Heart left ventricle (tissue), 16 donors: ENCODE data around the gene FOXJ1. TPM values are rescaled to one million over a fixed set of nuclear protein-coding genes. Genes with fewer than 3 reads are reported as not detected.
A peak's percentile ranks its signal among the peaks of the same experiment; 100 is the strongest.

Source experiments
- ATAC-seq, 4 donors: fragments of 200-7000 bp; cut with Tn5 transposase; one replicate each; pipeline ENCODE4 v1.9.1; 2020 to 2022; ENCODE audit warnings: moderate library complexity in 4 of 4, mild to moderate bottlenecking in 3 of 4, moderate number of reproducible peaks in 1 of 4
- DNase-seq, 5 donors: peaks; one replicate each; pipeline ENCODE4 v3.0.0-alpha.2; 2020
- H3K27ac ChIP-seq, 12 donors: fragments of 200-600 bp; sonication (generic) in 4 of 12; one replicate each; pipeline versions ENCODE4 v1.5.0 to v1.8.0; 2016 to 2022; ENCODE audit warnings: mild to moderate bottlenecking in 2 of 12
- H3K27me3 ChIP-seq, 9 donors: fragments of 200-600 bp; sonication (generic) in 2 of 9; one replicate each; pipeline versions ENCODE4 v1.5.1 to v1.8.0; 2016 to 2022; ENCODE audit warnings: mild to moderate bottlenecking in 3 of 9
- H3K36me3 ChIP-seq, 9 donors: fragments of 200-600 bp; sonication (generic) in 2 of 9; one replicate each; pipeline versions ENCODE4 v1.5.0 to v1.8.0; 2018 to 2022; ENCODE audit warnings: mild to moderate bottlenecking in 2 of 9
- H3K4me1 ChIP-seq, 12 donors: fragments of 200-600 bp; sonication (generic) in 4 of 12; one replicate each; pipeline versions ENCODE4 v1.5.0 to v1.8.0; 2016 to 2022; ENCODE audit warnings: mild to moderate bottlenecking in 3 of 12
- H3K4me3 ChIP-seq, 12 donors: fragments of 200-600 bp; sonication (generic) in 4 of 12; one replicate each; pipeline versions ENCODE4 v1.5.0 to v1.8.0; 2017 to 2022; ENCODE audit warnings: mild to moderate bottlenecking in 9 of 12, moderate library complexity in 4 of 12
- H3K9me3 ChIP-seq, 12 donors: fragments of 200-600 bp; sonication (generic) in 4 of 12; one replicate each; pipeline versions ENCODE4 v1.5.0 to v1.8.0; 2016 to 2022; ENCODE audit warnings: mild to moderate bottlenecking in 1 of 12
- POLR2A ChIP-seq, 2 donors: fragments of 450-650 bp; IDR thresholded peaks; one replicate each; pipeline ENCODE4 v1.6.1; 2017; ENCODE audit warnings: antibody characterized with exemption in 2 of 2, mild to moderate bottlenecking in 2 of 2, moderate library complexity in 2 of 2
- WGBS, 4 donors: extraction: QIAGEN DNeasy Blood & Tissue Kit in 2 of 4; methylation state at CpG; one replicate each; pipeline versions ENCODE4 v1.1.5 to v1.1.7; 2013 to 2018; 5-methylcytosine and 5-hydroxymethylcytosine counted together
- intact Hi-C, 10 donors: fragments of 100-400 bp; cut with DNase I; formaldehyde crosslinking; loops; one replicate each; pipeline versions ENCODE4 v1.11.1 to v1.14.2; 2022
- polyA plus RNA-seq, 2 donors: library from polyadenylated mRNA; stranded (reverse); fragments of 200-250 nt; gene quantifications; one replicate each; pipeline ENCODE4 v1.2.3, GENCODE V29; 2013
- total RNA-seq, 9 donors: library from RNA; depleted of rRNA in 2 of 9; stranded (reverse); fragments of >200 nt in 2 of 9; fragmentation: NEBNext Ultra II Directional in 3 of 9; extraction: Animal tissue kit (Norgen Biotek cat#: 25700) in 3 of 9; gene quantifications; one replicate each; pipeline versions ENCODE4 v1.1.0 to v1.2.4, GENCODE V29; 2016 to 2023
- TF ChIP-seq, protein P1 (sequence below), 12 donors: fragments of 200-600 bp; sonication (generic) in 4 of 12; IDR thresholded peaks; one replicate each; pipeline versions ENCODE4 v1.5.0 to v1.8.0; 2018 to 2022; ENCODE audit warnings: antibody characterized with exemption in 12 of 12, mild to moderate bottlenecking in 5 of 12
- donor health status: ischemic (EF 13 %, LVEDD 7.1; RV severe dilation, severe dysfunction).
- donor health status: healthy with polysubstance abuse.
- donor health status: DM: no; HTN: yes; CAD: no.
- donor health status: DM: no; HTN: no; CAD: no.
- donor health status: ischemic (EF 25% LVEDD 6.9; RV normal size, moderate dysfunction).
- donor health status: ischemic (EF 25% LVEDD 5.7; RV mildly dilated, moderate dysfunction).
- donor health status: healthy.
- donor health status: DM: yes; HTN: yes; CAD: no.
- donor health status: ischemic (EF 35%, LVEDD 5.7; RV mildly dilated, moderate dysfunction).
- donor health status: nonischemic (EF 11% LVEDD 7.7; RV severe dilation, severe dysfunction).
- donor health status: DM: yes; HTN: yes; CAD: no.
- donor health status: PGD.
- donor health status: ischemic (EF 29% LVEDD 5.4; RV normal size, mild dysfunction).
- donor health status: nonischemic (EF 23%, LVEDD 6.1; RV moderate dilation, normal function).

The FOXJ1 gene
- total and polyA plus RNA-seq, 11 donors: not detected

DNA sequence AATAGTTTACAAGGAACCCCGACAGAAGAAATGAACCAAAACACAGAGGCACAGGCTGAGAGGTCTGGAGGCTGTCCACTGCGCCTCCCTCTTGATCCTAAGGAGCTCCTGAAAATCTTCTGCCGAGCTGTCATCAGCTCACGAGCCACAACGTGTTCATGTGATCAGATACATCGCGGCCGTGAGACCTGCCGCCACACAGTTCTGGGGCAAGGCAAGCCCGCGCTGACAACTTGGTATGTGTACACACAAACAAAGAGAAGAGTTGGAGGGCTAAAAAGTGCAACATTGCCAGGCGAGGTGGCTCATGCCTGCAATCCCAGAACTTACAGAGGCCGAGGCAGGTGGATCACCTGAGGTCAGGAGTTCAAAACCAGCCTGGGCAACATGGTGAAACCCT is 45.1 kb downstream of the FOXJ1 start:
- no peak overlapping the region for H3K27ac ChIP-seq
- no peaks in the 10 kb centered on the region for H3K27me3 ChIP-seq
- peaks cover 0 to 100% (median 92%) of the 10 kb centered on the region in 9 donors for H3K36me3 ChIP-seq
- intact Hi-C loops: no loop called here
- peak in 1 of 5 donors; percentile 3 for DNase-seq
- 80 to 88% (median 83%) methylated on average over 13 of the region's 13 CpGs for WGBS, 4 donors
- no peak overlapping the region for H3K4me3 ChIP-seq
- H3K4me1 ChIP-seq: no peaks in the 10 kb centered on the region
- no peaks in the 10 kb centered on the region for H3K9me3 ChIP-seq
- TF ChIP-seq, protein P1, sequence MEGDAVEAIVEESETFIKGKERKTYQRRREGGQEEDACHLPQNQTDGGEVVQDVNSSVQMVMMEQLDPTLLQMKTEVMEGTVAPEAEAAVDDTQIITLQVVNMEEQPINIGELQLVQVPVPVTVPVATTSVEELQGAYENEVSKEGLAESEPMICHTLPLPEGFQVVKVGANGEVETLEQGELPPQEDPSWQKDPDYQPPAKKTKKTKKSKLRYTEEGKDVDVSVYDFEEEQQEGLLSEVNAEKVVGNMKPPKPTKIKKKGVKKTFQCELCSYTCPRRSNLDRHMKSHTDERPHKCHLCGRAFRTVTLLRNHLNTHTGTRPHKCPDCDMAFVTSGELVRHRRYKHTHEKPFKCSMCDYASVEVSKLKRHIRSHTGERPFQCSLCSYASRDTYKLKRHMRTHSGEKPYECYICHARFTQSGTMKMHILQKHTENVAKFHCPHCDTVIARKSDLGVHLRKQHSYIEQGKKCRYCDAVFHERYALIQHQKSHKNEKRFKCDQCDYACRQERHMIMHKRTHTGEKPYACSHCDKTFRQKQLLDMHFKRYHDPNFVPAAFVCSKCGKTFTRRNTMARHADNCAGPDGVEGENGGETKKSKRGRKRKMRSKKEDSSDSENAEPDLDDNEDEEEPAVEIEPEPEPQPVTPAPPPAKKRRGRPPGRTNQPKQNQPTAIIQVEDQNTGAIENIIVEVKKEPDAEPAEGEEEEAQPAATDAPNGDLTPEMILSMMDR (IDR thresholded peaks at IDR 0.05): no peak
- TF ChIP-seq POLR2A (IDR thresholded peaks at IDR 0.05): no peak
- no peak for ATAC-seq

DNA sequence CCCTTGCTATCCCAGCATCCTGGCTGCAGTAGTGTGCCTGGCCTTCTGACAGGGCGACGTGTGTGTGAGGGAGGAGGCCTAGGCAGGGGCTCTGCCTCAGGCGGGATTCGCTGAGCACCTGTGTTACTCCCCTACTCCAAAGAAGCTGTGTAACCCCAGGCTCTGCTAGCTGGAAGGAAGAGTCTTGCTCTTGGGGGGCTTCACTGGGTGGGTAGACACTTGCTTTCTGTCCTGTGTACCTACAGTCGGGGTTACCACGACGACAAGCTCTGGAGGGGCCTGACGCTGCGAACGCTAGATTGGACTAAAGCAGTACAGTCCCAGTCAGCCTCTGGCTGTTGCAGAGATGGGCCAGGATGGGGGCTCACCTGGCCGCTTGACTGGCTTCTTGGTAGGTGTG is 47.0 kb downstream of the FOXJ1 start:
- Histone ChIP-seq H3K27me3 (no peaks in the 10 kb centered on the region), H3K9me3 (no peaks in the 10 kb centered on the region), H3K4me3 (no peak overlapping the region), H3K36me3 (peaks cover 0 to 100% (median 91%) of the 10 kb centered on the region in 9 donors), H3K27ac (no peak overlapping the region), H3K4me1 (peaks cover 0 to 7% (median 0%) of the 10 kb centered on the region in 12 donors)
- DNase-seq: no peak
- intact Hi-C loops: no loop called here
- WGBS, 4 donors: 86 to 94% (median 87%) methylated on average over 10 to 11 of the region's 11 CpGs
- no peak for ATAC-seq
- TF ChIP-seq, protein P1 (IDR thresholded peaks at IDR 0.05): no peak
- TF ChIP-seq POLR2A (IDR thresholded peaks at IDR 0.05): no peak

DNA sequence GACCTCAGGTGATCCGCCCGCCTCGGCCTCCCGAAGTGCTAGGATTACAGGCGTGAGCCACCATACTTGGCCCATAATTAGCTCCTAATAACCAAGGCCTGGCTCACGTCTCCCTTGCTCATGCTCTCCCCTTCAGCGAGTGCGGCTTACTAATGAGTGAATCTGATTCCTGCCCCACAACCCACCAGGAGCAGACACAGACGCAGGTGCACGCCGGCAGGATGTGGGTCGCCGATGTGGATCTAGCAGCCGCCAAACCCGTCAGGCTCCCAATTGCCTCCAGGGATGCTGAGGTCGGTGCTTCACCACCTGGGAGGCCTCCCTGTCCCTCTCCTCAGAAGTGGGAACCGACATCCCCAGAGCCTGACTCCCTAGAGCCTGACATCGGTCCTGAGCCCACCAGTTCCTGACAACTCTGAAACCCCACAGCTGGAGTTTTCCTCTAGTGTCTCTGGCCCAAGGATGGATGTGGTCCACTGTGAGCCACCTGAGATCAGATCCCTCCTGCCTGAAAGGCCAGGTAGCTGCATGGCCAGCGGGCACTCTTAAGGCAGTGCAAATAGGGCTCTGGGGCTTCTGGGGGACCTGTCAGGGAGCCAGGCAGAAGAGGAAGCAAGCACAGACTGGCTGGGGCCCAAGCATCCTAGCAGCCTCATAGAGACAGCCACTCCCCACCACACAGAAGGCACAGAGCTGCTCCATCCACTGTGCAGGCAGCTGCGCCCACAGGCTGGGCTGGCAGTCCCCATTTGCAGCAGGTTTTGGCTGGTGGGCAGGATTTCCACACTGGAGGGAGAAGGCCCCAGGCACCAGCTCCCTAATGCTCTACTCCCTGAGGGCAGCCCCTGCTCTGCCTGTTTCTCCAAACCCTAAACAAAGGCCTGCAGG is 48.3 kb downstream of the FOXJ1 start:
- ATAC-seq: no peak
- H3K9me3 ChIP-seq: no peaks in the 10 kb centered on the region
- no peak overlapping the region for H3K4me3 ChIP-seq
- H3K4me1 ChIP-seq: peaks cover 0 to 7% (median 0%) of the 10 kb centered on the region in 12 donors
- DNase-seq: no peak
- H3K27ac ChIP-seq: no peak overlapping the region
- TF ChIP-seq, protein P1 (IDR thresholded peaks at IDR 0.05): no peak
- TF ChIP-seq POLR2A (IDR thresholded peaks at IDR 0.05): no peak
- peaks cover 0 to 100% (median 90%) of the 10 kb centered on the region in 9 donors for H3K36me3 ChIP-seq
- intact Hi-C loops: no loop called here
- WGBS, 4 donors: 94 to 95% (median 94%) methylated on average over 13 to 20 of the region's 20 CpGs
- H3K27me3 ChIP-seq: no peaks in the 10 kb centered on the region

DNA sequence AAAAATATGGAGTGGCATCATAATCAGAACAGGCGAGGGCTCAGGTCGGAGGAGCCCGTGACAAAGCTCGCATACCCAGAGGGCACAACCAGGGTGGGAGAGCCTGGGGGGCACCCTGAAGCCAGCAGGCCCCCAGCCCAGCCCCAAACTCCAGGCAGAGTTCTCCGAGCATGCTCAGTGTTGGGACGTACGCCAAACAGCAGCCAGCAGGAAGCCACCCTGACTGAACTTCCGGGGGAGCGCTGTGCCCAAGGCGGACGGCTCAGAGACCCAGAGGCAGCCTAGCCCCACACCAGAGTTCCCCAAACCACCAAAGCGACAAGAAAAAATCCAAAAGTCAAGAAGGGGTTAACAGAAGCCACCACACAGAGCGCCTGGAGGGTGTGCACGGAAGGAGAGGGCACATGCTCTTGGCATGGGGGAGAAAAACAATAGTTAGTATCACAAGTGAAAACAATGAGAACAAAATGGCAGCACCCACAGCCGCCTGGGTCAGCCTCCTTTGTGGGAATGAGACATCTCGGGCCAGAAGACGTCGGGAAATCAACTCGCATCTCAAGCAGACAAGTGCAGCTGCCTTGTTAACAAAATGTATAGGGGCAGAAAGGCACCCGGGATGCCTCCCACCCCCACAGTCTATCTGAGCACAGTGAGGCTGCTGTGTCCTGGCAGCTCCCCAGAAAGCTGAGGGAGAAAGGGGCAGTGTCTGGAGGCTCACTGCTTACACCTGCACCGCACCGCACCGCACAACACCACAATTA is 49.3 kb downstream of the FOXJ1 start:
- 65 to 76% (median 75%) methylated on average over 21 to 23 of the region's 23 CpGs for WGBS, 4 donors
- H3K9me3 ChIP-seq: no peaks in the 10 kb centered on the region

More for the DNA sequence above, 49.3 kb downstream of the FOXJ1 start:
- Histone ChIP-seq H3K4me3 (no peak overlapping the region), H3K4me1 (peaks cover 0 to 7% (median 0%) of the 10 kb centered on the region in 12 donors), H3K27me3 (no peaks in the 10 kb centered on the region), H3K27ac (no peak overlapping the region), H3K36me3 (peaks cover 0 to 100% (median 90%) of the 10 kb centered on the region in 9 donors)
- no peak for ATAC-seq
- intact Hi-C loops: loop anchor here in 1 of 10 donors (2.0 kb wide), 1 partner anchor 17 kb away; the partner anchor contains the start of gene GALR2
- DNase-seq: no peak
- no peak for TF ChIP-seq POLR2A (IDR thresholded peaks at IDR 0.05)
- TF ChIP-seq, protein P1 (IDR thresholded peaks at IDR 0.05): no peak
